Loucy (cell line): ENCODE measurements around the gene CDC23.

Experiments
- CTCF ChIP-seq: fragments of 200-600 bp; sonication (generic); conservative IDR thresholded peaks from 2 replicates; pipeline ENCODE4 v1.5.1; 2014; ENCODE audit warnings: mild to moderate bottlenecking, antibody characterized with exemption, low read length
- EZH2phosphoT487 ChIP-seq: fragments of 200-600 bp; IDR thresholded peaks from 2 replicates; pipeline ENCODE4 v1.6.1; 2018; ENCODE audit warnings: antibody characterized with exemption, mild to moderate bottlenecking, moderate library complexity, borderline replicate concordance

- no peak for TF ChIP-seq CTCF
- no peak for TF ChIP-seq EZH2phosphoT487
Observed at GRCh38 chr5:138230981-138231589, 18.0 kb upstream of the CDC23 start.
